Measurements from ENCODE around the gene STK11. TPM values are rescaled to one million over a fixed set of nuclear protein-coding genes. Genes with fewer than 3 reads are reported as not detected.
A peak's percentile ranks its signal among the peaks of the same experiment; 100 is the strongest.

STK11 gene
- total RNA-seq, 1 donor from 2014 or later = 80.4 TPM

GRCh38 chr19:1237027-1237659, 31.6 kb downstream of the STK11 start:
- no peak for TF ChIP-seq CTCF (conservative IDR thresholded peaks at IDR 0.05; ENCODE audit: low read depth, low read length)
- H3K4me3 ChIP-seq (ENCODE audit: low read depth, low read length) = peak overlapping the region; percentile 73
- no peak for DNase-seq (ENCODE audit: low read depth)

GRCh38 chr19:1237754-1238368, 32.3 kb downstream of the STK11 start, which contains the start of gene CBARP:
Gene CBARP (minus strand): TSS chr19:1238005. CDS start chr19:1236100, 1,905 bp downstream.
- TF ChIP-seq CTCF (conservative IDR thresholded peaks at IDR 0.05; ENCODE audit: low read depth, low read length) = no peak
- H3K4me3 ChIP-seq (ENCODE audit: low read depth, low read length) = peak within 1 kb of the TSS; percentile 73
- no peak for DNase-seq (ENCODE audit: low read depth)

- H3K4me3 ChIP-seq (ENCODE audit: low read depth, low read length) = peak overlapping the region; percentile 51
- DNase-seq (ENCODE audit: low read depth) = no peak
- no peak for TF ChIP-seq CTCF (conservative IDR thresholded peaks at IDR 0.05; ENCODE audit: low read depth, low read length)
These were observed 33.1 kb downstream of the STK11 start for GRCh38 chr19:1238369-1239303.

GRCh38 chr19:1239420-1239795, 33.8 kb downstream of the STK11 start:
- TF ChIP-seq CTCF (conservative IDR thresholded peaks at IDR 0.05; ENCODE audit: low read depth, low read length) = no peak
- no peak overlapping the region for H3K4me3 ChIP-seq (ENCODE audit: low read depth, low read length)
- no peak for DNase-seq (ENCODE audit: low read depth)

- TF ChIP-seq CTCF (conservative IDR thresholded peaks at IDR 0.05; ENCODE audit: low read depth, low read length) = peak; percentile 62
These were observed 34.5 kb downstream of the STK11 start for GRCh38 chr19:1239796-1240737.

GRCh38 chr19:1240925-1241324, 35.3 kb downstream of the STK11 start:
- no peak for TF ChIP-seq CTCF (conservative IDR thresholded peaks at IDR 0.05; ENCODE audit: low read depth, low read length)
- DNase-seq (ENCODE audit: low read depth) = no peak
- H3K4me3 ChIP-seq (ENCODE audit: low read depth, low read length) = peak overlapping the region; percentile 82

More at GRCh38 chr19:1239796-1240737, 34.5 kb downstream of the STK11 start:
- peak overlapping the region; percentile 47 for H3K4me3 ChIP-seq (ENCODE audit: low read depth, low read length)
- no peak for DNase-seq (ENCODE audit: low read depth)
